ENCODE data around the gene RAD18.

Gene RAD18

DNA sequence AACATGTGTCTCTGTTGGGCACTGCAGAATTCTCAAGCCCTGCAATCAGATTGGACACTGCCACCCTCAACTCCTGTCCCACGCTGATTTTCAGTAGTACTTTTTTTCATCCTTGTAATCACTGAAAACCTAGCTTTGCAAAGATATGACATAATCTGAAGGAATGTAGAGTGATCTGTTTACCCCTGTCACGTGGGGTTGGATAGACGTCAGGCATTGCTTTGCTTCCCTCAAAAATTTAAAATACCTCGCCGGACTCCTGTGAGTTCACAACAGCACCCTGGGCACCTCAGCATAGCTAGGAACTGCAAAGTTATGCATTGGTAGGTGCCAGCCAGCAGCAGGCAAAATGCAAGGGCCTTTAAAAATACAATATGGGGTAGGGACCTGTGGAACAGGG is 122.7 kb downstream of the RAD18 start:
- Histone ChIP-seq H3K4me3 (no peak overlapping the region), H3K27ac (no peak overlapping the region)
- TF ChIP-seq, protein P1, sequence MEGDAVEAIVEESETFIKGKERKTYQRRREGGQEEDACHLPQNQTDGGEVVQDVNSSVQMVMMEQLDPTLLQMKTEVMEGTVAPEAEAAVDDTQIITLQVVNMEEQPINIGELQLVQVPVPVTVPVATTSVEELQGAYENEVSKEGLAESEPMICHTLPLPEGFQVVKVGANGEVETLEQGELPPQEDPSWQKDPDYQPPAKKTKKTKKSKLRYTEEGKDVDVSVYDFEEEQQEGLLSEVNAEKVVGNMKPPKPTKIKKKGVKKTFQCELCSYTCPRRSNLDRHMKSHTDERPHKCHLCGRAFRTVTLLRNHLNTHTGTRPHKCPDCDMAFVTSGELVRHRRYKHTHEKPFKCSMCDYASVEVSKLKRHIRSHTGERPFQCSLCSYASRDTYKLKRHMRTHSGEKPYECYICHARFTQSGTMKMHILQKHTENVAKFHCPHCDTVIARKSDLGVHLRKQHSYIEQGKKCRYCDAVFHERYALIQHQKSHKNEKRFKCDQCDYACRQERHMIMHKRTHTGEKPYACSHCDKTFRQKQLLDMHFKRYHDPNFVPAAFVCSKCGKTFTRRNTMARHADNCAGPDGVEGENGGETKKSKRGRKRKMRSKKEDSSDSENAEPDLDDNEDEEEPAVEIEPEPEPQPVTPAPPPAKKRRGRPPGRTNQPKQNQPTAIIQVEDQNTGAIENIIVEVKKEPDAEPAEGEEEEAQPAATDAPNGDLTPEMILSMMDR (IDR thresholded peaks at IDR 0.05): no peak
- DNase-seq (ENCODE audit: low spot score): no peak

DNA sequence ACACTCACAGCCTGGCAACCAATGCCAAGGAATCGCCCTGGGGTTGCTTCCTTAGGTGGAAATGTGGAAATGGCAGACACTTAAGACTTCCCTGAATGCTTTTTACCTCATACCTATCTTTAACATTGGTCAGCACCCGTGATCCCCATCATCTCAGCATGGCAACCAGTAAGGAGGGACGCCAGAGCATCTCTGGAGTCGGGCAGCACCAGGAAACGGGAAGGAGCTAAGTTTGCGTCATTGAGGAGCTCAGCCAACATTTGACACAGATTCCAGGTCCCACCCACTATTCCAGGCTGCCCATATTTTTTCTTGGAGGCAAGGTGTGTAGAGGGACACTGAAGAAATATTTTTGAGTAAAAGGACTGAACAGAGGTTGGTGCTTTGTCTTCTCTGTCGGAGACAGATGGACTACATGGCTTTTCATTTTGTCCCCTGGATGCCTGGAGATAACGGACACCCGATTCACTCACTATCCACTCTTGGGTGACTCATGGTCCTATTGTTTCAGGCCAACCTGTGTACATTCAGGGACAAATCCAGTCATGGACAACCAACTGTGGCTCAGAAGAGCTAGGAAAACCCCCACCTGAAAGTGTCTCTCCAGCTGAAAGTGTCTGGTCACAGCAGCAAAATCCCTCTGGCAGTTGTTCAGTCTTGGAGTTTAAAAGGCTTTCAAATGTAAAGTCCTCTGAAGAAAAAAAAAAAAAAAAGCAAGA is 123.5 kb downstream of the RAD18 start:
- TF ChIP-seq, protein P1 (IDR thresholded peaks at IDR 0.05): no peak
- Histone ChIP-seq H3K4me3 (no peak overlapping the region), H3K27ac (no peak overlapping the region)
- DNase-seq (ENCODE audit: low spot score): no peak

DNA sequence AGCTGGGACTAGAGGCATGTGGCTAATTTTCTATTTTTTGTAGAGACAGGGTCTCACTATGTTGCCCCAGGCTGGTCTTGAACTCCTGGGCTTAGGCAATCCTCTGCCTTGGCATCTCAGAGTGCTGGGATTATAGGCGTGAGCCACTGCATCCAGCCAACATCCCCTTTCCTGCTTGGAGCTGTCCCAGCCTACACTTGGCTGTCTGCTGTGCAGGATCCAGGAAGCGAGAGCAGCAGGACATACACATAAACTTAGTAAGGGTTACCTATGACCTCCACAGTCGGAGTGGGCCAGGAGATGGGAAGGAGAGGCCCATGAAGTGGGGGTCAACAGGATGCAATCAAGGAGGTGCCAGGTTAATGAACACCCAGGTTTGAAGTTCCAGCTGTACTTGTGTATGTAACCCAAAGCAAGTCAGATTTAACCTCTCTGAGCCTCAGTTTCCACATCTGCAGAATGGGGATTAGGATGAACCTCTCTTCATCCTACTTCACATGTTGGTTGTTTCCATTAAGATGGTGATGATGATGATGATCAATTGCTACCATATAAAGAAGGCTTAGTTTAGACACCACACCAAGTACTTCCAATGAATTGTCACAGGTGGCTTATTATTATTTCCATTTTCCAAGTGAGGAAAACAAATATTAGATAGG is 124.4 kb downstream of the RAD18 start:
- no peak for DNase-seq (ENCODE audit: low spot score)
- TF ChIP-seq, protein P1 (IDR thresholded peaks at IDR 0.05): no peak
- H3K27ac ChIP-seq: no peak overlapping the region
- H3K4me3 ChIP-seq: no peak overlapping the region

DNA sequence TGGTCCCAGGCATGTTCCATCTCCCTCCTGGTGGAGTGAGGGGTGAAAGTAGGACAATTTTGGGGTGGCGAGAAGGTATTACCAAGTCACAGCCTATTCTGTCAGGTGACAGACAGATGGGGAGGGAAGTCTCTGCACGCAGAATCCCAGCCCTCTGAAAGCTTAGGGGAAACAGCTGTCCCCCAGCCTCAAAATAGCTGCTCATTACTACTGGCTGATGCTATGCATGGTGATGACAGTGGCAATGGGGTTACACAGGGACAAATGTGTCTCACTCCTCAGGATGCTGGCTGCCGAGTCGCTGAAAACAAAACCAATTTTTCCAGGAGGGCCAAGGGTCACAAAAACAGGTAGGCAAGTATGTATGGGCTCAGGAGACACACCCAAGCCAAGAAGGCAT is 125.0 kb downstream of the RAD18 start:
- no peak for DNase-seq (ENCODE audit: low spot score)
- Histone ChIP-seq H3K27ac (no peak overlapping the region), H3K4me3 (no peak overlapping the region)
- TF ChIP-seq, protein P1 (IDR thresholded peaks at IDR 0.05): no peak

DNA sequence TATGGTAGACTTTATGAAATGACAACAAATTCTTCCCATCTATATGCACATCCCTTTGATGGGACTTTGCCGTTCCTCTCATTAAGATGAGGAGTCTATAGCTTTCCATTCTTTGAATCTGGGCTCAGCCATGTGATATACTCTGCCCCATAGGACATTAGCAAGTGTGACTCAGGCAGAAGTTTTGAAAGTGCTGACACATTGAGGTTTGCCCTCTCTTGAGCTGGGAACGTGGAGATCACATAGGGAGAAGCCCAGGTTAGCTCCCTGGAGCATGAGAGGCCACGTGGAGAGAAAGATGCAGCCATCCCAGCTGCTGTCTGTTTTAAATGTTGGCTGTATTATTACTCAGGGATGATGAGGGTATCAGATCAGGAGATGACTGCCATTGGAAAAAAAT is 126.1 kb downstream of the RAD18 start:
- Histone ChIP-seq H3K4me3 (no peak overlapping the region), H3K27ac (no peak overlapping the region)
- TF ChIP-seq, protein P1 (IDR thresholded peaks at IDR 0.05): no peak
- no peak for DNase-seq (ENCODE audit: low spot score)

DNA sequence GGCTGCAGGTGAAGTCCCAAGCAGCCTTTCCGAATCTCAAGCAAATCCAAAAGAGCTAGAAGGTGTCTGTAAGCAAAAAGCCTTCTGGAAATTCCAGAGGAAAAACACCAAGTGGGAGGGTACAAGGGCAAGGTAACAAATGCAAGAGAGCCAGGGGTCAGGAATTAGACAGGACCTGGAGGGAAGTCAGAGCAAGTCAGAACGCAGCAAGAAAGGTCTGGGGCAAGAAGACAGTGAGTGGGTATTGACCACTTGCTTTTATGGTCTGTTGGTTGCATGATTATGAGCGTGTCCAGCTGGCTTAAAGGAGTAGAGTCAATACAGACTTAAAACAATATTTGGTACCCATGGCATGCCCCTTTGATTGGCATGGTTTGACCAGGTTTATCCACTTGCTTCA is 127.2 kb downstream of the RAD18 start:
- TF ChIP-seq, protein P1 (IDR thresholded peaks at IDR 0.05): no peak
- no peak overlapping the region for H3K4me3 ChIP-seq
- no peak overlapping the region for H3K27ac ChIP-seq
- DNase-seq (ENCODE audit: low spot score): no peak

DNA sequence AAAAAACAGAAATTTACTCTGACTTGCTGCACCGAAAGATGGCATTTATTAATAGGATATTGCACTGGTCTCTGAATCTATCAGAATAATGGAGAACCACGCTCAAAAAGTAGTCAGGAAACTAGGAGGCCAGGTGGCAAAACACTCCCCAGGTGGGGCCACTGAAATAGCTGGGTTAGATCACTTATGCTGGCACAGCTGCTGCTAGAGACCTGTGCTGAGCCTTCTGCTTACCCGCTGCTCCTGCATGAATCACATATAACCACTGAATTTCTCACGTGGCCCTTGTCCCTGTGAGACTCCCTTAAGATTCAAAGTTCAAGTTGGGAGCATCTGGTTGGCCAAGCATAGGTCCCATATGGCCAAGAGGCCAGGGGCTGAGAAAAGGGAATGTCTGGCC is 127.9 kb downstream of the RAD18 start:
- Histone ChIP-seq H3K4me3 (no peak overlapping the region), H3K27ac (no peak overlapping the region)
- TF ChIP-seq, protein P1 (IDR thresholded peaks at IDR 0.05): no peak
- DNase-seq (ENCODE audit: low spot score): no peak

All from coronary artery (tissue), 2 donors.